Progenitor cell of endocrine pancreas (in vitro differentiated cells): Measurements from ENCODE around the gene PDCD6IP. TPM values are rescaled to one million over a fixed set of nuclear protein-coding genes. Genes with fewer than 3 reads are reported as not detected.

Experiments
- DNase-seq: peaks from one replicate; pipeline ENCODE4 v3.0.0; 2021; ENCODE audit warnings: low spot score; ENCODE audit not compliant: unreplicated experiment
- H3K27ac Mint-ChIP-seq: 2 replicates; pipeline ENCODE4 v1.8.0; 2021; ENCODE audit warnings: mild to moderate bottlenecking, moderate library complexity, mixed read lengths
- H3K27me3 Mint-ChIP-seq: 2 replicates; pipeline ENCODE4 v1.8.0; 2021; ENCODE audit warnings: mixed read lengths
- H3K36me3 Mint-ChIP-seq: 2 replicates; pipeline ENCODE4 v1.8.0; 2022; ENCODE audit warnings: mixed read lengths; ENCODE audit not compliant: insufficient read depth
- H3K4me1 Mint-ChIP-seq: 2 replicates; pipeline ENCODE4 v1.8.0; 2021; ENCODE audit warnings: low read depth, mixed read lengths
- H3K4me3 Mint-ChIP-seq: 2 replicates; pipeline ENCODE4 v1.8.0; 2021; ENCODE audit warnings: low read depth, mild to moderate bottlenecking, moderate library complexity, mixed read lengths
- H3K9me3 Mint-ChIP-seq: 2 replicates; pipeline ENCODE4 v1.8.0; 2021; ENCODE audit warnings: low read depth, mixed read lengths
- total RNA-seq: library from RNA; stranded (reverse); gene quantifications from 2 replicates; pipeline ENCODE4 v1.2.1, GENCODE V29; 2021
- TF ChIP-seq, protein P1 (sequence below): fragments of 200-600 bp; sonication (generic); IDR thresholded peaks from one replicate; pipeline ENCODE4 v1.5.0; 2021; ENCODE audit warnings: antibody characterized with exemption, mild to moderate bottlenecking; ENCODE audit not compliant: unreplicated experiment

Gene PDCD6IP
- total RNA-seq, 1 donor from 2014 or later = 113 TPM

GRCh38 chr3:33900809-33901505, 102.5 kb downstream of the PDCD6IP start:
- H3K9me3 Mint-ChIP-seq = no peaks in the 10 kb centered on the region
- no peaks in the 10 kb centered on the region for H3K4me1 Mint-ChIP-seq
- H3K4me3 Mint-ChIP-seq = no peak overlapping the region
- no peak overlapping the region for H3K27ac Mint-ChIP-seq
- no peak for DNase-seq
- H3K36me3 Mint-ChIP-seq = no peaks in the 10 kb centered on the region
- H3K27me3 Mint-ChIP-seq = no peaks in the 10 kb centered on the region
- TF ChIP-seq, protein P1, sequence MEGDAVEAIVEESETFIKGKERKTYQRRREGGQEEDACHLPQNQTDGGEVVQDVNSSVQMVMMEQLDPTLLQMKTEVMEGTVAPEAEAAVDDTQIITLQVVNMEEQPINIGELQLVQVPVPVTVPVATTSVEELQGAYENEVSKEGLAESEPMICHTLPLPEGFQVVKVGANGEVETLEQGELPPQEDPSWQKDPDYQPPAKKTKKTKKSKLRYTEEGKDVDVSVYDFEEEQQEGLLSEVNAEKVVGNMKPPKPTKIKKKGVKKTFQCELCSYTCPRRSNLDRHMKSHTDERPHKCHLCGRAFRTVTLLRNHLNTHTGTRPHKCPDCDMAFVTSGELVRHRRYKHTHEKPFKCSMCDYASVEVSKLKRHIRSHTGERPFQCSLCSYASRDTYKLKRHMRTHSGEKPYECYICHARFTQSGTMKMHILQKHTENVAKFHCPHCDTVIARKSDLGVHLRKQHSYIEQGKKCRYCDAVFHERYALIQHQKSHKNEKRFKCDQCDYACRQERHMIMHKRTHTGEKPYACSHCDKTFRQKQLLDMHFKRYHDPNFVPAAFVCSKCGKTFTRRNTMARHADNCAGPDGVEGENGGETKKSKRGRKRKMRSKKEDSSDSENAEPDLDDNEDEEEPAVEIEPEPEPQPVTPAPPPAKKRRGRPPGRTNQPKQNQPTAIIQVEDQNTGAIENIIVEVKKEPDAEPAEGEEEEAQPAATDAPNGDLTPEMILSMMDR = no peak

DNA sequence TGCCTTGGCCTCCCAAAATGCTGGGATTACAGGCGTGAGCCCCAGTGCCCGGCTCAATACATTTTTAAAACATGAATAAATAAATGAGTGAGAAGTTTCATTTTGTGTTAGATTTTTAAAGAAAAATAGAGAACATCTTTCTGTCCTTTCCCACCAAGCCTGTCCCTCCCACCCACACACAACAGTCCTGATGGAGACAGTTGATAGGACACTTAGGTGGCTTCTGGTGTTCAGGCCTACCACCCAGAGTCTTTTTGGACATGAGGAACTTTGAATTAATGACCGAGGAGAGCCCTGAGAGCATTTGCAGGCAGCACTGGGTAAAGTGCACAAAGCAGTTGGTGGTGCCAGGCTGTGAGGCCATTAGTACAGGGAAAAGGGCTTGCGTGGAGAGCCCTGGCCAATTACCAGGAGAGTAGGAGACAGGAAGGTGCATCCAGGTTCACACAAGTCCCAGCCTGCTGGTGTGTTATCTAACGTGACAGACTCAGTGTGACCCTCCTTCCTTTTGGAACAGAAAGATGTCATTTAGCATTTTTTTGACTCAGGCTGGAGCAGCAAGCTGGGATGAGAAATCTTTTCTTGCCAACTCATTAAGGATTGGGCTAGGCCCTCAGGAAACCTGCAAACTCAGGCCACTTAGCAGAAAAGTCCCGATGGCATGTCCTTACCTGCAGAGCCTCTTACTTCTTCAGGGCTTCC, 103.6 kb downstream of the PDCD6IP start:
- Mint-ChIP-seq H3K27me3 (no peaks in the 10 kb centered on the region), H3K4me3 (no peak overlapping the region), H3K4me1 (no peaks in the 10 kb centered on the region), H3K27ac (no peak overlapping the region), H3K9me3 (no peaks in the 10 kb centered on the region), H3K36me3 (no peaks in the 10 kb centered on the region)
- TF ChIP-seq, protein P1 = no peak
- no peak for DNase-seq

DNA sequence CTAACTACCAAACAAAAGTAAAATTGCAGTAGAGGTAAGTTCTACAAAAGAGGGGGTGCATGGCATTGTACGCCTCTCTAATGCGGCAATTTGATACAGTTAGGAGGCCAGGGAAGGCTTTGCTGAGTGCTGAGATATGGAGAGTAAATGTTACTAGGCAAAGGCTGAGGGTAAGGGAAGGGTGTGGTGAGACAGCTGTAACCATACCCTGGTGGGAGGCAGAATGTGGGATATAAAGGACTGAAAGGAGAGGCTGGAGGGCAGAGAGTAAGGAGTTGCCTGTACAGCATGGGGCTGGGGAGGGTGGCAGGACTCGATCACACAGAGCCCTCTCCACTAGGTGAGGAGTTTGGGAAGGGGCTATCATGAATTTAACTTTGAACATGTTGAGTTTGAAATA, 106.3 kb downstream of the PDCD6IP start:
- no peaks in the 10 kb centered on the region for H3K4me1 Mint-ChIP-seq
- TF ChIP-seq, protein P1 = no peak
- no peak overlapping the region for H3K4me3 Mint-ChIP-seq
- H3K9me3 Mint-ChIP-seq = no peaks in the 10 kb centered on the region
- H3K27me3 Mint-ChIP-seq = peaks cover 2% of the 10 kb centered on the region
- H3K27ac Mint-ChIP-seq = no peak overlapping the region
- H3K36me3 Mint-ChIP-seq = no peaks in the 10 kb centered on the region
- DNase-seq = no peak

GRCh38 chr3:33908250-33908851, 109.9 kb downstream of the PDCD6IP start:
- Mint-ChIP-seq H3K9me3 (no peaks in the 10 kb centered on the region), H3K4me3 (no peak overlapping the region), H3K36me3 (no peaks in the 10 kb centered on the region), H3K27me3 (peaks cover 10% of the 10 kb centered on the region), H3K4me1 (no peaks in the 10 kb centered on the region), H3K27ac (no peak overlapping the region)
- TF ChIP-seq, protein P1 = no peak
- no peak for DNase-seq

GRCh38 chr3:33909547-33909946, 111.1 kb downstream of the PDCD6IP start:
- Mint-ChIP-seq H3K4me3 (no peak overlapping the region), H3K27me3 (peaks cover 10% of the 10 kb centered on the region), H3K27ac (no peak overlapping the region), H3K36me3 (no peaks in the 10 kb centered on the region), H3K4me1 (no peaks in the 10 kb centered on the region), H3K9me3 (no peaks in the 10 kb centered on the region)
- DNase-seq = no peak
- TF ChIP-seq, protein P1 = no peak
